ENCODE measurements around the gene GPR157. TPM values are rescaled to one million over a fixed set of nuclear protein-coding genes. Genes with fewer than 3 reads are reported as not detected.
A peak's percentile ranks its signal among the peaks of the same experiment; 100 is the strongest.
"Not testable (repeated sequence)": the region's sequence is repeated elsewhere in the genome, so short reads cannot be mapped to it uniquely, and the experiment has no call there.

The GPR157 gene
- total RNA-seq, 2 donors from 2014 or later: 2.3 to 5.0 TPM

GRCh38 chr1:9099555-9099954 lies 29.3 kb downstream of the GPR157 start:
- H3K27ac ChIP-seq (ENCODE audit: low read depth, low read length): no peak overlapping the region
- Mint-ChIP-seq H3K4me1 (peaks cover 2% of the 10 kb centered on the region), H3K36me3 (ENCODE audit: low read depth) (peaks cover 8% of the 10 kb centered on the region), H3K9me3 (peaks cover 34% of the 10 kb centered on the region), H3K27me3 (ENCODE audit: insufficient read depth) (no peaks in the 10 kb centered on the region), H3K4me3 (no peak overlapping the region), H3K27ac (no peak overlapping the region)
- WGBS, 2 experiments (ENCODE audit: insufficient coverage in 1 of 2, insufficient read length in 1 of 2): 91% methylated on average over 4 to 7 of the region's 7 CpGs
- H3K36me3 ChIP-seq (ENCODE audit: control insufficient read depth, insufficient read depth, low read length): no peaks in the 10 kb centered on the region
- peaks cover 22% of the 10 kb centered on the region for H3K9me3 ChIP-seq (ENCODE audit: control insufficient read depth, low read length)
- H3K27me3 ChIP-seq (ENCODE audit: control insufficient read depth, insufficient read depth, low read length, poor library complexity, severe bottlenecking): no peaks in the 10 kb centered on the region
- H3K9ac ChIP-seq (ENCODE audit: extremely low read depth, low read length, poor library complexity, severe bottlenecking): no peak overlapping the region
- TF ChIP-seq CTCF (conservative IDR thresholded peaks at IDR 0.05): peak; percentile 65
- DNase-seq: no peak
- H3K4me1 ChIP-seq (ENCODE audit: control insufficient read depth, insufficient read depth, low read length): no peaks in the 10 kb centered on the region
- H3K4me3 ChIP-seq (ENCODE audit: low read length): no peak overlapping the region

- Mint-ChIP-seq H3K4me3 (no peak overlapping the region), H3K4me1 (peaks cover 2% of the 10 kb centered on the region), H3K27me3 (ENCODE audit: insufficient read depth) (no peaks in the 10 kb centered on the region), H3K27ac (no peak overlapping the region), H3K36me3 (ENCODE audit: low read depth) (peaks cover 8% of the 10 kb centered on the region), H3K9me3 (peaks cover 35% of the 10 kb centered on the region)
- Histone ChIP-seq H3K9me3 (ENCODE audit: control insufficient read depth, low read length) (peaks cover 22% of the 10 kb centered on the region), H3K4me3 (ENCODE audit: low read length) (no peak overlapping the region), H3K27me3 (ENCODE audit: control insufficient read depth, insufficient read depth, low read length, poor library complexity, severe bottlenecking) (no peaks in the 10 kb centered on the region), H3K27ac (ENCODE audit: low read depth, low read length) (no peak overlapping the region), H3K36me3 (ENCODE audit: control insufficient read depth, insufficient read depth, low read length) (no peaks in the 10 kb centered on the region), H3K9ac (ENCODE audit: extremely low read depth, low read length, poor library complexity, severe bottlenecking) (no peak overlapping the region), H3K4me1 (ENCODE audit: control insufficient read depth, insufficient read depth, low read length) (no peaks in the 10 kb centered on the region)
- no peak for TF ChIP-seq CTCF (conservative IDR thresholded peaks at IDR 0.05)
- no peak for DNase-seq
- WGBS, 2 experiments (ENCODE audit: insufficient coverage in 1 of 2, insufficient read length in 1 of 2): 88 to 90% methylated on average over 9 to 13 of the region's 13 CpGs
Measured at GRCh38 chr1:9097947-9098705, 30.8 kb downstream of the GPR157 start.

GRCh38 chr1:9095818-9096217 lies 33.1 kb downstream of the GPR157 start:
- H3K4me1 Mint-ChIP-seq: no peaks in the 10 kb centered on the region
- H3K27ac ChIP-seq (ENCODE audit: low read depth, low read length): no peak overlapping the region
- H3K9ac ChIP-seq (ENCODE audit: extremely low read depth, low read length, poor library complexity, severe bottlenecking): no peak overlapping the region
- peaks cover 22% of the 10 kb centered on the region for H3K9me3 ChIP-seq (ENCODE audit: control insufficient read depth, low read length)
- H3K36me3 ChIP-seq (ENCODE audit: control insufficient read depth, insufficient read depth, low read length): no peaks in the 10 kb centered on the region
- H3K27ac Mint-ChIP-seq: no peak overlapping the region
- no peaks in the 10 kb centered on the region for H3K27me3 ChIP-seq (ENCODE audit: control insufficient read depth, insufficient read depth, low read length, poor library complexity, severe bottlenecking)
- 97% methylated on average over 2 of the region's 2 CpGs; no CpG with 5 or more reads in 1 of the 2 experiments for WGBS, 2 experiments (ENCODE audit: insufficient coverage in 1 of 2, insufficient read length in 1 of 2)
- H3K4me3 ChIP-seq (ENCODE audit: low read length): no peak overlapping the region
- H3K4me3 Mint-ChIP-seq: no peak overlapping the region
- no peaks in the 10 kb centered on the region for H3K4me1 ChIP-seq (ENCODE audit: control insufficient read depth, insufficient read depth, low read length)
- H3K36me3 Mint-ChIP-seq (ENCODE audit: low read depth): peaks cover 8% of the 10 kb centered on the region
- H3K27me3 Mint-ChIP-seq (ENCODE audit: insufficient read depth): no peaks in the 10 kb centered on the region
- no peak for TF ChIP-seq CTCF (conservative IDR thresholded peaks at IDR 0.05)
- DNase-seq: no peak
- peaks cover 35% of the 10 kb centered on the region for H3K9me3 Mint-ChIP-seq

GRCh38 chr1:9093996-9094595 lies 34.8 kb downstream of the GPR157 start:
- not testable (repeated sequence) for H3K4me3 ChIP-seq (ENCODE audit: low read length); H3K27me3 Mint-ChIP-seq (ENCODE audit: insufficient read depth); H3K4me3 Mint-ChIP-seq; H3K4me1 ChIP-seq (ENCODE audit: control insufficient read depth, insufficient read depth, low read length); H3K27ac ChIP-seq (ENCODE audit: low read depth, low read length); H3K27me3 ChIP-seq (ENCODE audit: control insufficient read depth, insufficient read depth, low read length, poor library complexity, severe bottlenecking); H3K36me3 ChIP-seq (ENCODE audit: control insufficient read depth, insufficient read depth, low read length); H3K36me3 Mint-ChIP-seq (ENCODE audit: low read depth); H3K4me1 Mint-ChIP-seq; DNase-seq; H3K27ac Mint-ChIP-seq; H3K9ac ChIP-seq (ENCODE audit: extremely low read depth, low read length, poor library complexity, severe bottlenecking)
- WGBS, 2 experiments (ENCODE audit: insufficient coverage in 1 of 2, insufficient read length in 1 of 2): 91 to 92% methylated on average over 18 of the region's 18 CpGs
- peaks cover 22% of the 10 kb centered on the region for H3K9me3 ChIP-seq (ENCODE audit: control insufficient read depth, low read length)
- peaks cover 41% of the 10 kb centered on the region for H3K9me3 Mint-ChIP-seq
